HG03575 (cell line): ENCODE measurements around the gene OR2J3.
"Not testable (repeated sequence)": the region's sequence is repeated elsewhere in the genome, so short reads cannot be mapped to it uniquely, and the experiment has no call there.

Experiments used
- ATAC-seq: cut with Tn5 transposase; IDR thresholded peaks from one replicate; pipeline ENCODE4 v1.9.1; 2021; ENCODE audit not compliant: unreplicated experiment, insufficient number of reproducible peaks, low FRiP score; ENCODE audit errors: extremely low read depth

The OR2J3 gene

DNA sequence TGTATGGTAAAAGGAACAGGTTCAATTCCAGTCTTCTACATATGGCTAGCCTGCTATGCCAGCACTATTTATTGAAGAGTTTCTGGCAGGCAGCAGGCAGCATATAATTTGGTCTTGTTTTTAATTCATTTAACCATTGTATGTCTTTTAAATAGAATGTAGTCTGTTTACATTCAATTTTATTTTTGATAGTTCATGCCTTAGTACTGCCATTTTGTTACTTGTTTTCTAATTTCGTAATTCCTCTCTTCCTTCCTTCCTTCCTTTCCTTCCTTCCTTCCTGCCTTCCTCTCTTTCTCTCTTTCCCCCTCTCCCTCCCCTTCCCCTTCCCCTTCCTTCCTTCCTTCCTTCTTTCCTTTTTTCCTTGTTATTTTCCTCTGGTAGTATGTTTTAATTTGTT lies 45.2 kb downstream of the OR2J3 start:
- ATAC-seq: no peak

DNA sequence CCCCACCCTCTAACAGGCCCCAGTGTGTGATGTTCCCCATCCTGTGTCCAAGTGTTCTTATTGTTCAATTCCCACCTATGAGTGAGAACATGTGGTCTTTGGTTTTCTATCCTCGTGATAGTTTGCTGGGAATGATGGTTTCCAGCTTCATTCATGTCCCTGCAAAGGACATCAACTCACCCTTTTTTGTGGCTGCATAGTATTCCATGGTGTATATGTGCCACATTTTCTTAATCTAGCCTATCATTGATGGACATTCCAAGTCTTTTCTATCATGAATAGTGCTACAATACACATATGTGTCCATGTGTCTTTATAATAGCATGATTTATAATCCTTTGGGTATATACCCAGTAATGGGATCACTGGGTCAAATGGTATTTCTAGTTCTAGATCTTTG lies 47.3 kb downstream of the OR2J3 start:
- ATAC-seq: not testable (repeated sequence)

- not testable (repeated sequence) for ATAC-seq
Measured at GRCh38 chr6:29159922-29160321, 52.1 kb downstream of the OR2J3 start.
